Endothelial cell (in vitro differentiated cells): ENCODE results near the gene GAMT. TPM values are rescaled to one million over a fixed set of nuclear protein-coding genes. Genes with fewer than 3 reads are reported as not detected.

Experiments used
- DNase-seq: peaks from one replicate; pipeline ENCODE4 v3.0.0; 2021; ENCODE audit warnings: low spot score
- H3K27ac Mint-ChIP-seq: one replicate; pipeline ENCODE4 v1.8.0; 2021; ENCODE audit warnings: mixed read lengths, inconsistent platforms; ENCODE audit not compliant: unreplicated experiment
- H3K27me3 Mint-ChIP-seq: one replicate; pipeline ENCODE4 v1.8.0; 2021; ENCODE audit warnings: mild to moderate bottlenecking, moderate library complexity, mixed read lengths, inconsistent platforms; ENCODE audit not compliant: unreplicated experiment
- H3K36me3 Mint-ChIP-seq: one replicate; pipeline ENCODE4 v1.8.0; 2021; ENCODE audit warnings: mild to moderate bottlenecking, low read depth, mixed read lengths, inconsistent platforms; ENCODE audit not compliant: unreplicated experiment
- H3K4me1 Mint-ChIP-seq: one replicate; pipeline ENCODE4 v1.8.0; 2021; ENCODE audit warnings: mild to moderate bottlenecking, mixed read lengths, inconsistent platforms; ENCODE audit not compliant: unreplicated experiment
- H3K4me3 Mint-ChIP-seq: one replicate; pipeline ENCODE4 v1.8.0; 2021; ENCODE audit warnings: mild to moderate bottlenecking, mixed read lengths, inconsistent platforms; ENCODE audit not compliant: unreplicated experiment
- H3K9me3 Mint-ChIP-seq: one replicate; pipeline ENCODE4 v1.8.0; 2021; ENCODE audit warnings: mixed read lengths, inconsistent platforms; ENCODE audit not compliant: unreplicated experiment
- CTCF ChIP-seq: fragments of 200-600 bp; sonication (generic); IDR thresholded peaks from one replicate; pipeline ENCODE4 v1.5.0; 2021; ENCODE audit warnings: antibody characterized with exemption; ENCODE audit not compliant: unreplicated experiment
- total RNA-seq: library from RNA; stranded (reverse); fragmentation: NEBNext Ultra II Directional; extraction: Animal tissue kit (Norgen Biotek cat#: 25700); gene quantifications from one replicate; pipeline ENCODE4 v1.2.1, GENCODE V29; 2021; ENCODE audit not compliant: unreplicated experiment

GAMT gene
- total RNA-seq, 1 donor from 2014 or later = 18.1 TPM

GRCh38 chr19:1437609-1438008 lies 36.3 kb upstream of the GAMT start:
- DNase-seq = no peak
- H3K36me3 Mint-ChIP-seq = peaks cover 26% of the 10 kb centered on the region
- H3K9me3 Mint-ChIP-seq = no peaks in the 10 kb centered on the region
- peaks cover 3% of the 10 kb centered on the region for H3K27me3 Mint-ChIP-seq
- TF ChIP-seq CTCF = no peak
- H3K4me3 Mint-ChIP-seq = peak overlapping the region; percentile 96
- H3K27ac Mint-ChIP-seq = no peak overlapping the region
- peaks cover 3% of the 10 kb centered on the region for H3K4me1 Mint-ChIP-seq

GRCh38 chr19:1435378-1435989 lies 34.1 kb upstream of the GAMT start:
- H3K27me3 Mint-ChIP-seq = peaks cover 7% of the 10 kb centered on the region
- peaks cover 12% of the 10 kb centered on the region for H3K36me3 Mint-ChIP-seq
- H3K4me1 Mint-ChIP-seq = peaks cover 3% of the 10 kb centered on the region
- H3K27ac Mint-ChIP-seq = no peak overlapping the region
- DNase-seq = no peak
- H3K9me3 Mint-ChIP-seq = no peaks in the 10 kb centered on the region
- TF ChIP-seq CTCF = no peak
- peak overlapping the region; percentile 69 for H3K4me3 Mint-ChIP-seq

- no peak overlapping the region for H3K27ac Mint-ChIP-seq
- no peaks in the 10 kb centered on the region for H3K9me3 Mint-ChIP-seq
- H3K4me3 Mint-ChIP-seq = no peak overlapping the region
- peaks cover 7% of the 10 kb centered on the region for H3K27me3 Mint-ChIP-seq
- TF ChIP-seq CTCF = no peak
- H3K36me3 Mint-ChIP-seq = peaks cover 12% of the 10 kb centered on the region
- peaks cover 3% of the 10 kb centered on the region for H3K4me1 Mint-ChIP-seq
- DNase-seq = no peak
These were observed 33.3 kb upstream of the GAMT start for GRCh38 chr19:1434577-1435060.

GRCh38 chr19:1434040-1434366 lies 32.7 kb upstream of the GAMT start:
- H3K4me1 Mint-ChIP-seq = no peaks in the 10 kb centered on the region
- H3K36me3 Mint-ChIP-seq = peaks cover 12% of the 10 kb centered on the region
- peaks cover 7% of the 10 kb centered on the region for H3K27me3 Mint-ChIP-seq
- no peak for TF ChIP-seq CTCF
- H3K4me3 Mint-ChIP-seq = no peak overlapping the region
- no peak overlapping the region for H3K27ac Mint-ChIP-seq
- DNase-seq = no peak
- H3K9me3 Mint-ChIP-seq = no peaks in the 10 kb centered on the region

GRCh38 chr19:1433119-1434039 lies 32.0 kb upstream of the GAMT start:
- DNase-seq = no peak
- Mint-ChIP-seq H3K36me3 (peaks cover 12% of the 10 kb centered on the region), H3K4me1 (no peaks in the 10 kb centered on the region), H3K9me3 (no peaks in the 10 kb centered on the region), H3K27ac (no peak overlapping the region), H3K27me3 (peaks cover 7% of the 10 kb centered on the region), H3K4me3 (no peak overlapping the region)
- no peak for TF ChIP-seq CTCF
